Mucosa of stomach (tissue), 1 donor: ENCODE measurements around the gene PDE11A.
"Not testable (repeated sequence)": the region's sequence is repeated elsewhere in the genome, so short reads cannot be mapped to it uniquely, and the experiment has no call there.

Source experiments
- H3K27me3 ChIP-seq: one replicate; pipeline ENCODE4 v1.7.0; 2013; ENCODE audit warnings: mild to moderate bottlenecking, low read length; ENCODE audit not compliant: control insufficient read depth, insufficient read depth
- H3K36me3 ChIP-seq: one replicate; pipeline ENCODE4 v1.7.0; 2013; ENCODE audit warnings: low read length; ENCODE audit not compliant: control insufficient read depth, insufficient read depth
- H3K4me1 ChIP-seq: one replicate; pipeline ENCODE4 v1.7.0; 2013; ENCODE audit warnings: mild to moderate bottlenecking, low read length; ENCODE audit not compliant: control insufficient read depth, insufficient read depth
- H3K4me3 ChIP-seq: one replicate; pipeline ENCODE4 v1.7.0; 2013; ENCODE audit warnings: low read length
- H3K9ac ChIP-seq: one replicate; pipeline ENCODE4 v1.7.0; 2013; ENCODE audit warnings: mild to moderate bottlenecking, low read length, moderate library complexity
- H3K9me3 ChIP-seq: one replicate; pipeline ENCODE4 v1.7.0; 2013; ENCODE audit warnings: mild to moderate bottlenecking, low read length, moderate library complexity; ENCODE audit not compliant: control insufficient read depth
- donor health status: Pancreatic carcinoma.

The PDE11A gene

GRCh38 chr2:177817300-177817699 lies 255.3 kb downstream of the PDE11A start:
- Histone ChIP-seq H3K4me3 (no peak overlapping the region), H3K36me3 (no peaks in the 10 kb centered on the region), H3K9me3 (no peaks in the 10 kb centered on the region), H3K4me1 (no peaks in the 10 kb centered on the region), H3K27me3 (no peaks in the 10 kb centered on the region), H3K9ac (no peak overlapping the region)

GRCh38 chr2:177816766-177817165 lies 255.8 kb downstream of the PDE11A start:
- Histone ChIP-seq H3K36me3 (no peaks in the 10 kb centered on the region), H3K4me3 (no peak overlapping the region), H3K4me1 (no peaks in the 10 kb centered on the region), H3K27me3 (no peaks in the 10 kb centered on the region), H3K9ac (no peak overlapping the region), H3K9me3 (no peaks in the 10 kb centered on the region)

- Histone ChIP-seq H3K36me3 (no peaks in the 10 kb centered on the region), H3K9me3 (no peaks in the 10 kb centered on the region), H3K9ac (no peak overlapping the region)
These were observed 259.7 kb downstream of the PDE11A start for GRCh38 chr2:177812713-177813396.

GRCh38 chr2:177810906-177811305 lies 261.7 kb downstream of the PDE11A start:
- no peaks in the 10 kb centered on the region for H3K4me1 ChIP-seq
- H3K9me3 ChIP-seq = no peaks in the 10 kb centered on the region
- no peaks in the 10 kb centered on the region for H3K27me3 ChIP-seq
- no peaks in the 10 kb centered on the region for H3K36me3 ChIP-seq
- H3K9ac ChIP-seq = no peak overlapping the region
- H3K4me3 ChIP-seq = no peak overlapping the region

More at GRCh38 chr2:177812713-177813396, 259.7 kb downstream of the PDE11A start:
- Histone ChIP-seq H3K4me1 (no peaks in the 10 kb centered on the region), H3K4me3 (no peak overlapping the region), H3K27me3 (no peaks in the 10 kb centered on the region)

GRCh38 chr2:177808984-177809809 lies 263.4 kb downstream of the PDE11A start:
- Histone ChIP-seq H3K4me3 (no peak overlapping the region), H3K4me1 (no peaks in the 10 kb centered on the region), H3K9me3 (no peaks in the 10 kb centered on the region), H3K27me3 (no peaks in the 10 kb centered on the region), H3K36me3 (no peaks in the 10 kb centered on the region), H3K9ac (no peak overlapping the region)

GRCh38 chr2:177806025-177806424 lies 266.6 kb downstream of the PDE11A start:
- Histone ChIP-seq H3K4me3 (no peak overlapping the region), H3K27me3 (no peaks in the 10 kb centered on the region), H3K4me1 (no peaks in the 10 kb centered on the region), H3K36me3 (no peaks in the 10 kb centered on the region), H3K9ac (no peak overlapping the region), H3K9me3 (no peaks in the 10 kb centered on the region)

GRCh38 chr2:177799531-177799930 lies 273.0 kb downstream of the PDE11A start:
- no peaks in the 10 kb centered on the region for H3K4me1 ChIP-seq

GRCh38 chr2:177797808-177798207 lies 274.8 kb downstream of the PDE11A start:
- no peak overlapping the region for H3K4me3 ChIP-seq
- no peaks in the 10 kb centered on the region for H3K9me3 ChIP-seq
- H3K9ac ChIP-seq = no peak overlapping the region
- H3K36me3 ChIP-seq = no peaks in the 10 kb centered on the region
- no peaks in the 10 kb centered on the region for H3K27me3 ChIP-seq
- no peaks in the 10 kb centered on the region for H3K4me1 ChIP-seq

More at GRCh38 chr2:177799531-177799930, 273.0 kb downstream of the PDE11A start:
- no peaks in the 10 kb centered on the region for H3K36me3 ChIP-seq
- H3K4me3 ChIP-seq = no peak overlapping the region
- no peaks in the 10 kb centered on the region for H3K9me3 ChIP-seq
- H3K9ac ChIP-seq = no peak overlapping the region
- H3K27me3 ChIP-seq = no peaks in the 10 kb centered on the region

- H3K27me3 ChIP-seq = no peaks in the 10 kb centered on the region
- no peaks in the 10 kb centered on the region for H3K9me3 ChIP-seq
- H3K4me3 ChIP-seq = no peak overlapping the region
- H3K36me3 ChIP-seq = no peaks in the 10 kb centered on the region
- no peak overlapping the region for H3K9ac ChIP-seq
- H3K4me1 ChIP-seq = no peaks in the 10 kb centered on the region
These were observed 275.7 kb downstream of the PDE11A start for GRCh38 chr2:177796654-177797415.

- Histone ChIP-seq H3K4me1 (no peaks in the 10 kb centered on the region), H3K36me3 (no peaks in the 10 kb centered on the region), H3K4me3 (no peak overlapping the region), H3K9me3 (no peaks in the 10 kb centered on the region), H3K9ac (no peak overlapping the region), H3K27me3 (no peaks in the 10 kb centered on the region)
These were observed 276.6 kb downstream of the PDE11A start for GRCh38 chr2:177796011-177796410.

- H3K36me3 ChIP-seq, H3K9ac ChIP-seq, H3K9me3 ChIP-seq, H3K4me1 ChIP-seq, H3K4me3 ChIP-seq, H3K27me3 ChIP-seq: not testable (repeated sequence)
These were observed 287.4 kb downstream of the PDE11A start for GRCh38 chr2:177785143-177785542.

GRCh38 chr2:177784745-177785067 lies 287.9 kb downstream of the PDE11A start:
- Histone ChIP-seq H3K36me3 (no peaks in the 10 kb centered on the region), H3K4me3 (no peak overlapping the region), H3K4me1 (peaks cover 7% of the 10 kb centered on the region), H3K27me3 (no peaks in the 10 kb centered on the region), H3K9ac (no peak overlapping the region), H3K9me3 (no peaks in the 10 kb centered on the region)
